Measurements from ENCODE around the gene C4orf50.

C4orf50 gene

DNA sequence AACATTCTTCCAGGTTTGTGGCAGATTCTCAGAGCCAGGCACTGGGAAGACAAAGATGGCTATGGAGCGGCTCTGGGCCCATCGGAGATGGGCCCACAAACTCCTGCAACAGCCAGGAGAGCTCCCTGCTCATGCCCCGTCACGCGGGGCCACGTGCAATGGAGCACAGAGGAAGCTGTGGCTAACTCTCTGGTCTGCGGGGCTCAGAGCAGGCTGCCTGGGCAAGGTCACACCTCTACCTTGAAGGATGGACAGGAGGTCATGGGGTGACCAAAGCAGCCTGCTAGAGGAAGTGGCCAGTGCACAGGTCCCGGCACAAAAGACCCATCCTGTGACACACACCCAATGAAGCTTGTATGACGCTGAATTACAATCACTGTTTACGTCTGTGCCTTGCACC, 45.2 kb downstream of the C4orf50 start:
- DNase-seq (ENCODE audit: low read depth in 3 of 3, low spot score in 1 of 3): no peak

- DNase-seq (ENCODE audit: low read depth in 3 of 3, low spot score in 1 of 3): no peak
Measured at GRCh38 chr4:5972571-5972970, 45.7 kb downstream of the C4orf50 start.

GRCh38 chr4:5971078-5971450, 47.2 kb downstream of the C4orf50 start:
- no peak for DNase-seq (ENCODE audit: low read depth in 3 of 3, low spot score in 1 of 3)

GRCh38 chr4:5970381-5971077, 47.7 kb downstream of the C4orf50 start:
- DNase-seq (ENCODE audit: low read depth in 3 of 3, low spot score in 1 of 3): no peak

DNA sequence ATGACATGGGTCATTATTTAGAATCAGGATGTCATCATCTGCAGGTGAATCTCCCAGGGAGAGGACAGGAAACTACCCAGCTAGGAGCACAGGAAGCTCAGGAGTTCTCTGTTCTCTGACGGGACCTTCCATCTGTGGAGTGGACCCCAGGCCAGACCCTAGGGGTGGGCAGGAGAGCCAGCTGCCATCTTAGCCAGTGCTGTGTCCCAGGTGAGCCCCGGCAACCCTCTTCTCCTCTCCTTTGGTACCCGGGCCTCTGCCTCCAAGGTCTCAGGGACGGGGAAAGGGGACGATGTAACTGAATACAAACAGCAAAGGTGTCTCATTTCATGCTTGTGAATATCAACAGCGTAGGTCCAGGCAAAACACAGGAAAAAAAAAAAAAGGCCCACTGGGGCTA, 48.5 kb downstream of the C4orf50 start:
- DNase-seq (ENCODE audit: low read depth in 3 of 3, low spot score in 1 of 3): no peak

GRCh38 chr4:5969336-5969735, 48.9 kb downstream of the C4orf50 start:
- DNase-seq (ENCODE audit: low read depth in 3 of 3, low spot score in 1 of 3): no peak

GRCh38 chr4:5968246-5968645, 50.0 kb downstream of the C4orf50 start:
- no peak for DNase-seq (ENCODE audit: low read depth in 3 of 3, low spot score in 1 of 3)

GRCh38 chr4:5967783-5968182, 50.4 kb downstream of the C4orf50 start:
- DNase-seq (ENCODE audit: low read depth in 3 of 3, low spot score in 1 of 3): no peak

DNA sequence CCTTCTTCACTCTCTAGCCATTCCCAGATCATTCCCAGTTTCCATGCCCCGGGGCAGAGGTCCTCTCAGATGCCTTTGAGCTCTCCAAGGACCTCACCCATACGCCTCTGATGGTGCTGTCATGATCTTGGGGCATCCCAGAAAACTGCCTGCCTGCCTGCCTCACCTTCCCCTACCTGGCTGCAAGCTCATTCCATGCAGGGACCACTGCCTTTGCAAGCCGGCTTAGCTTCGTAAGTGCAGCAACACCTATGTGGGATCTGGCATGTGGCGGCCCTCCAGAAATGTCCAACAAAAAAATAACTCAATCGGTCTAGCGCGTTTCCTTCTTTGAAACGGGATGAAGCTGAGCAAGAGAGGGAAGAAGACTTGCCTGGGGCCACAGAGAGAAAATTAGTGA, 53.0 kb downstream of the C4orf50 start:
- DNase-seq (ENCODE audit: low read depth in 3 of 3, low spot score in 1 of 3): no peak

DNA sequence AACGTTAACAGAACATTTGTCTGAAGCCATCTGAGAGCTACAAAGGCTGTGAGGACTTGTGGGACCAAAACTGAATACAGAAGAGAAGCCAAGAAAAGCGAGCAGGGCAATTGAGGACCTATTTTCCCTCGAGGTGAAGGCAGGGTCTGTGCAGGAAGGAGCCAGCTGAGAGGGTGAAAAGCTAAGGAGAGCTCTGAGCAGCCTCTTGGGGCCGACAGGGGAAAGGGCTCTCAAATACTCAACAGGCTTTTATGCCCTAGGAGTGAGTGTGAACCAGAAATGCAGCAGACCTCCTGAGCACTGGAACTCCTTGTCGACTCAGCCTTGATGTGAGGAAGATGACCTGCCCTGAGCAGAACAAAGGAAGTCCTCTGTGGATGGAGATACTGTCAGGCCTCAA, 54.2 kb downstream of the C4orf50 start:
- no peak for DNase-seq (ENCODE audit: low read depth in 3 of 3, low spot score in 1 of 3)

DNA sequence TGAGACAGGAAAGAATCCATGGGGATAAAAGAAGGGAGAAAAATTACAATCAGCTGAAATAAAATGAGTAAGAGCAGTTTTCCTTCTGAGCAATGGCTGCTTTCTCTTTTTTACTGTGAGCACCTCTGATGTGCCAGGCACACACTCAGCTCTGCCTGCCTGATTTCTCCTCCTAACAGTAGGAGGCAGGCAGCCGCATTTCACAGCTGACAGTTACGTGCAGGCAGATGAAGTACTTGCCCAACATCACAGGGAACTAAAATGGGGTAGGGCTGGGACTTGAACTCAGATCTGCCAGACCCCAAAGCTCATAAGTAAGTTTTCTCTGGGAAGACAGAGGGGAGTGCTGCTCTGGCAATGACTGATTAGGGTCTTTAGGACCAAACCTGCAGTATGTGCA, 54.6 kb downstream of the C4orf50 start:
- no peak for DNase-seq (ENCODE audit: low read depth in 3 of 3, low spot score in 1 of 3)

DNA sequence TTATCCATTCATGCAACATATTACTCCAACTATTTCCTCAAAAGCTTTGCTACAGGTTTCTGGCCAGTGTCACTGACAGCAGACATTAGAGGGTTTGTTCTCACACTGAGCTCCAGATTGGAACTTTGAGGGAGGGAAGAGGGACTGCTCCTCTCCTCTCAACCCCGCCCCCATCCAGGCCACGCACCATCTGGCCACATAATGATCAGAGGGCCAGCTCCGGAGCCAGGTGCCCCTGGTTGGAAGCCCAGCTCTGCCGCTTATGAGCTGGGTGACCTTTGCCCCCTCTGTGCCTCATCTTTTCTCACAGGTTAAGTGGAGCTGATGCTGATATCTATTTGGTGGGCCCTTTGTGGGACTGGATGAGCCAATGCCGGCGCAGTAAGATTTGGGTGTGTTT, 55.8 kb downstream of the C4orf50 start:
- DNase-seq (ENCODE audit: low read depth in 3 of 3, low spot score in 1 of 3): no peak

DNA sequence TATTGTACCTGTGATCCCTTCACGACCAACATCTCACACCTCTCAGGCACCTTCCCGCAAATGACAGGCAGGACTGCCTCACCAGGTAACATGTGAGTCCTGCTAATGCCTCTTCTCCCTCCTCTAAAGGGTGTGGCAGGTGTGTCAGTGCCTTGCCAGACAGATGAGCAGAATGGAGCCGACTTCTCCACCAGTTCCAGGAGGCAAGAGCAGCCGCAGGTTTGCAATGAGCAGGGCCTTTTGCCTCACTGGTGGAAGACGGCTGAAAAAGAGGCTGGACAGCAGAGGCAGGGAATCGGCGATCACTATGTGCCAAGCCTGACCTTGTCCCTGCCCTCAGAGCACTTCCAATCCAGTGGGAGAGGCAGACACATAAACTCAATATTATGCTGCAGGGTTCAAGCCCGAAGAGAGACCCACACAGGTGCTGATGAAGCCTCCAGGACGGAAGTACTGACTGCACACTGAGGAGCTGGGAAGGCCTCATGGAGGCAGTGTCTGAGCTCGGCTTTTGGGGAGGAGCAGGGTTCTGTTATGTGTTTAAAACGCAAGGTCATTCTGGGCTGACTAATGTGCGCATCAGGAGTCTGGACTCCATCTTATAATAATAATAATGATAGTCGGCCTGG, 57.9 kb downstream of the C4orf50 start:
- DNase-seq (ENCODE audit: low read depth in 3 of 3, low spot score in 1 of 3): no peak

DNA sequence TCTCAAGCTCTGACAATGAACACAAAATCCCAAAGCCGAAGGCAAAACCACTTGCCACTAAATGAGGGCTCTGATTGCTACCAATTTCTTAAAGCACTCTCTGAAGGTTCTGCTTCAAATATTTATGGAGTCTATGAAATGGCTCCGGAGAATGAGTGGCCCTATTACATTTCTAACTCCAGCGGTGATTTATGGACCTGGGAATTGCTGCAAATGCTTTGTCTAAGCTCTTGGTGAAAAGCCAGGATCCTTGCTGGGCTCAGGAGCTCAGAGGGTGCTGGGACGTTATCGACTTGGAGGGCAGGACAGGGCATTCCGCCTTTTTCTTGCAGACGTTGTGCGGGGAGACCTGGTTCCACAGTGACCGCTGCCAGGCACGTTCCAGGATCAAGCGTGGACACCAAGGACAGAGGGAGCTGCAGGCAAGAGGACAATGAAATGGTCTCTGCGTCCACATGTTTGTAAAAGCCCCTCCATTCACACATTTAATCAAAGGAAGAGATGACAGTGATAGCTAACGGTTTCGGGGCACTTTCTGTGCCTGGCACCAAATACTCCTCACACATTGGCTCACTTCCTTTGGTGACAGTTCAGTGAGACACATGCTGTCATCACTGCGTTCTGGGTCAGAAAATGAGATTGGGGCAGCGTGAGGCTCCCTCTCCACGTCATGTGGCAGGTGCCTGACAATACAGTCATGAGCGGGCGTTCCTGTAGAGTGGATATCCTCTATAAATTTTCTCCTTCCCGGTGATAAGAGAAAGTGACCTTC, 58.8 kb downstream of the C4orf50 start:
- no peak for DNase-seq (ENCODE audit: low read depth in 3 of 3, low spot score in 1 of 3)

- DNase-seq (ENCODE audit: low read depth in 3 of 3, low spot score in 1 of 3): no peak
Measured at GRCh38 chr4:5958199-5958735, 60.0 kb downstream of the C4orf50 start.

- no peak for DNase-seq (ENCODE audit: low read depth in 3 of 3, low spot score in 1 of 3)
Measured at GRCh38 chr4:5957076-5957475, 61.2 kb downstream of the C4orf50 start.

DNA sequence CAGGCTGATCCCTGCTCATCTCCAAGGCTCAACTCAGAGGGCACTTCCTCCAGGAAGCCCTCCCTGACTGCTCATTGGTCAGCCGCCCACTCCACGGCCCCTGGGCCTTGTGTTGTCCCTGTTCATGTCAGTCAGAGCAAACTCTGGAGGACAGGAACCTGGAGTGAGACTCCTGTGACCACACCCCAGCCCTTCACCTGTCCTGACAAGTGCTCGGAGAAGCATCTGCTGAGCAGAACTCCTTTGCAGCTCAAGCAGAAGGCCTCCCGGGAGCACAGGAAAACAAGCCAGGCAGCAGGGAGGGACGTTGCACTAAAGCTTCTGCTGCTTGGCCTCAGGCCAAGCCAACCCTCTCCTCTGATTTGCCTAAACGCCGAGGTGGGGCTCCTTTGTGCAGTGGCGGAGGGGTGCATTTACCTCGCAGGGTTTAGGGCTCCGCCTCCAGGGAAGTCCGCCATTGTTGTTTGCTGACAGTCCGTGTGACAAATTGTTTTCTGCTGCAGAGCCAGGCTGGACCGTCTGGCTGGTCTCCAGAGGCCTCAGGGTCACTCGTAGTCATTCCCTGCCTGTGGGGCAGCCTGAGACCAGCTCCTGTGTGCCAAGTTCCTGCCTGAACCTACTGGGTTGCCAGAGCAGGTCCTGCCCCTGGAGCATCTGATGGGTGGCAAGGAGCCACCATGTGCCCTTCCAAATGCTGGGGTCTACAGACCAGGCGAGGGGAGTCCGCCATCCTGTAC, 61.8 kb downstream of the C4orf50 start:
- DNase-seq (ENCODE audit: low read depth in 3 of 3, low spot score in 1 of 3): no peak

DNA sequence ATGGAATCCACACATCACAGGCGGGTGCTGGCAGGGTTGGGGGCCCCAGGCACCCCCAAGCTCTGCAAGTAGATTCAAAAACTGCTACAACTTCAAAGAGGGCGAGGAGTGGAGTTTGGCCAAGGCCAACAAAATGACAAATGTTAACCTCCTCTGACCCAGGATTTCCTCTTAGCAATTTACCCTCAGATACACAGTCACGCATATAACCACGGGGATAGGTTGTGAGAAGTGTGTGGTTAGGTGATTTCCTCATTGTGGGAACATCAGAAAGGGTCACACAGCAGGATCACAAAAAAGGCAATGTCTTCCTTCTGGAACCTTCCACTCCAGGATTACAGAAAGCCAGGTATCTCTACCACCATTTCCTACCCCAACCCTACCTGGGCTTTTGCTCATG, 62.4 kb downstream of the C4orf50 start:
- DNase-seq (ENCODE audit: low read depth in 3 of 3, low spot score in 1 of 3): no peak

DNA sequence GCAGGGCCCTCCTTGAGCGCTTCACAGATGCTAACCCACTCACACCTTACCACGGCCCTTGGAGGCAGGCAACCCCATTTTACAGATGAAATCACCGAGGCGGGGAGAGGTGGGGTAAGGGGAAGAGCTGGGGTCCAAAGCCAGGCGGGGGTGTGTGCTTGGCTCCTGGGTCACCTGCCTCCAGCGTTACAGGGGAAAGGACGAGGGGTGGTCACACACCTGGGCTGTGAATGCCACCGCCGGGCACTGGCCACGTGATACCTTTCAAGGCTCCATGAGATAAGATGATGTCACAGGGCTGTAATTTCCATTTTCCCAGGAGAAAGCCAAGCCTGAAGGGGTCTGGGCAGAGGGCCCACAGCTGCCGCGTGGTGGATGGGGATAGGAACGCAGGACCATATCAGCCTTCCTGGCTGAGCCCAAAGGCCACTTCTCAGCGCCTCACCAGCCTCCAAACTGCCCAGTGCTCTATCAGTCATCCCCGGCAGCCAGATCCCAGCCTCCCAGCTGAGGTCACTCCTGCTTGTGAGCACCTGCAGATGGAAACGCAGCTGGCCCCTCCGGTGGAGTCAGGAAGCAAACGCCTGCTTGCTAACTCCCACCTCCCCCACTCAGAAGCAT, 62.9 kb downstream of the C4orf50 start:
- no peak for DNase-seq (ENCODE audit: low read depth in 3 of 3, low spot score in 1 of 3)

GRCh38 chr4:5954056-5954760, 64.0 kb downstream of the C4orf50 start:
- DNase-seq (ENCODE audit: low read depth in 3 of 3, low spot score in 1 of 3): no peak

Measured in stimulated activated CD4-positive, alpha-beta T cell treated with anti-CD3 and anti-CD28 coated beads, TNF-alpha, amount 100 ng/mL, for 1 hour (primary cell).